ENCODE results near the gene NOD2.
A peak's percentile ranks its signal among the peaks of the same experiment; 100 is the strongest.

Gene NOD2

DNA sequence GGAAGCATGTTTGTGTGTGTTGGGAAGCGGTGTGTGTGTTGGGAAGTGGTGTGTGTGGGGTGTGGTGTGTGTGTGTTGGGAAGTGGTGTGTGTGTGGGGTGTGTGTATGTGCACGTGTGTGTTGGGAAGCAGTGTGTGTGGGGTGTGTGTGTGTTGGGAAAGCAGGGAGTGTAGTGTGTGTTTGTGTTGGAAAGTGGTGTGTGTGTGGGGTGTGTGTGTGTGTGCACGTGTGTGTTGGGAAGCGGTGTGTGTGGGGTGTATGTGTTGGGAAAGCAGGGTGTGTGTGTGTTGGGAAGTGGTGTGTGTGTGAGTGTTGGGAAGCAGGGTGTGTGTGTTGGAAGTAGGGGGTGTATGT lies 785 bp upstream of the NOD2 start:
- H3K4me3 ChIP-seq (ENCODE audit: low read depth, low read length), result no peak overlapping the region
- TF ChIP-seq, protein P1, sequence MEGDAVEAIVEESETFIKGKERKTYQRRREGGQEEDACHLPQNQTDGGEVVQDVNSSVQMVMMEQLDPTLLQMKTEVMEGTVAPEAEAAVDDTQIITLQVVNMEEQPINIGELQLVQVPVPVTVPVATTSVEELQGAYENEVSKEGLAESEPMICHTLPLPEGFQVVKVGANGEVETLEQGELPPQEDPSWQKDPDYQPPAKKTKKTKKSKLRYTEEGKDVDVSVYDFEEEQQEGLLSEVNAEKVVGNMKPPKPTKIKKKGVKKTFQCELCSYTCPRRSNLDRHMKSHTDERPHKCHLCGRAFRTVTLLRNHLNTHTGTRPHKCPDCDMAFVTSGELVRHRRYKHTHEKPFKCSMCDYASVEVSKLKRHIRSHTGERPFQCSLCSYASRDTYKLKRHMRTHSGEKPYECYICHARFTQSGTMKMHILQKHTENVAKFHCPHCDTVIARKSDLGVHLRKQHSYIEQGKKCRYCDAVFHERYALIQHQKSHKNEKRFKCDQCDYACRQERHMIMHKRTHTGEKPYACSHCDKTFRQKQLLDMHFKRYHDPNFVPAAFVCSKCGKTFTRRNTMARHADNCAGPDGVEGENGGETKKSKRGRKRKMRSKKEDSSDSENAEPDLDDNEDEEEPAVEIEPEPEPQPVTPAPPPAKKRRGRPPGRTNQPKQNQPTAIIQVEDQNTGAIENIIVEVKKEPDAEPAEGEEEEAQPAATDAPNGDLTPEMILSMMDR (IDR thresholded peaks at IDR 0.05; ENCODE audit: insufficient read depth, low read depth, low read length, missing control alignments), result no peak
- no peak for DNase-seq (ENCODE audit: low read depth)

DNA sequence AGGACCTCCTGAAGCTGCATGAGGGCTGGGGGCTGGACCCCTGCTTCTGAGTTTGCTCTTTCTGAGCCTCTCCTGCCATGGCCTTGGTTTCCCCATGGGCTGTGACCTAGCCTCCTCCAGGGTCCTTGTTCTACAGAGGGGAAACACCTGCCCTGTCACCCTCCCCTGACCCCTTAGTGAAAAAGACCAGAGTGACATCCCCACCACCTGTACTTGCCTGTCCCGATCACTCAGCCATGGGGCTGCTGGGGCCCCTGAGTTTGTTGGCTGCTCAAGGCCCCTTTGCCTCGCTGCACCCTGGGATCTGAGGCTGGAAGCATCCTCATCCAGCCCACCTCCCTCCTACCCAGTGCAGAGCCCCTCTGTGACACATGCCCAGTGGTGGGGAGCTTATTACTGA lies 800 bp downstream of the NOD2 start:
- TF ChIP-seq, protein P1 (IDR thresholded peaks at IDR 0.05; ENCODE audit: insufficient read depth, low read depth, low read length, missing control alignments), result no peak
- peak; percentile 43 for DNase-seq (ENCODE audit: low read depth)
- peak overlapping the region; percentile 60 for H3K4me3 ChIP-seq (ENCODE audit: low read depth, low read length)

DNA sequence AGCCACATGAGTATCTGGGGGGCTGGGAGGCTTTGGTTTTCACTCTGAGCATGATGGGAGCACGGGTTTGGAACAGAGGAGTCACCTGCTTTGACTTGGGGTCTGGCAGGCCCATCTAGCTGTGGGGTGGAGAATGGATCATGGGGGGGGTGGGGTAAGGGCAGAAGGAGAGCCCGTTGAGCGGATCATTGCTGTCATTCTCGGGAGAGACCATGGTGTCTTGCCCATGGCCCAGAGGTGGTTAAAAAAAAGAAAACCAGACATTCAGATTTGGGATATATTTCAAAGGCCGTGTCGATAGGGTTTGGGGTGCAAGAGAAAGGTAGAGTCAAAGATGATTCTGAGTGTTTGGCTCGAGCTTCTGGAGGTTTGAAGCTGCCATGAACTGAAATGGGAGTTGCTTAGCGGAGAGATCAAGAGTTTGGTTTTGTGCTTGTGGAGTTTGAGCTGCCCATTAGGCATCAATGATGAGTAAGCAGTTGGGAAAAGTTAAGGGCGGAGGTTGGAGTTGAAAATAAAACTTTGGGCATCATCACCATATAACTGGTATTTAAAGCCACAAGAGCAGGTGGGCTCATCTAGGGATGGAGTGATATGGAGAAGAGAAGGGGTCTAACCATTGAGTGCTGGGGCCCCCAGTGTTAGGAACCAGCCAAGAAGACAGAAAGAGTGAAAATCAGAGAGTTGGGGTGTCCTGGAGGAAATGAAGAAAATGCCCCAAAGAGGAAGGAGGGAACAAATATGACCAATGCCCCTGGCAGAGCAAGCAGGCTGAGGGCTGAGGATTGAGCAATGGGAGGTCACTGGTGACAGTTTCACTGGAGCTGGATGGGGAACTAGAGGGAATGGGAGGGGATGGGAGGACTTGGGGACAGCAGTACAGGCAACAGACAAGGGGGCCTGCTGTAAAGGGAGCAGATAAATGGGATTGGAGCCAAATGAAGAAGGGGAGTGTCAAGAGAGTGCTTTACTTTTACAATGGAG lies 1.9 kb downstream of the NOD2 start:
- TF ChIP-seq, protein P1 (IDR thresholded peaks at IDR 0.05; ENCODE audit: insufficient read depth, low read depth, low read length, missing control alignments), result no peak
- H3K4me3 ChIP-seq (ENCODE audit: low read depth, low read length), result peak overlapping the region; percentile 60
- DNase-seq (ENCODE audit: low read depth), result no peak

DNA sequence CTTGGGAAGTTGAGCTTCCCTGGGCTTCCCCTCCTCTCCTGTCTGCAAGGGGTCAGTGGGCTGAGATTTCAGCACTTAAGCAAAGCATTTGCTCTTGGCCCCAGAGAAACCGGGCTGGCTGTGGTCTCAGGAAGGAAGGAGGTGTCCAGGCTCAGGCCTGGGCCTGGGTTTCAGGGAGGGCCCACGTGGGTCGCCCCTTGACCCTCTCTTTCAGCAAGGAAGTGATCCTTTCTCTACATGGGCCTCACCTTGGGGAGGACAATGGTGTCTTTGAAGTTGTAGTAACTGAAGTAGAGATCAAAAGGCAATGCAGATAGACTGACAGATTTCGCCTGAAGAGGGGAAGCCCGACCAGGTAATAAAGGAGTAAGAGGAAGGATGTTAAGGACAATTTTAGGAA lies 2.7 kb downstream of the NOD2 start:
- TF ChIP-seq, protein P1 (IDR thresholded peaks at IDR 0.05; ENCODE audit: insufficient read depth, low read depth, low read length, missing control alignments), result no peak
- peak overlapping the region; percentile 57 for H3K4me3 ChIP-seq (ENCODE audit: low read depth, low read length)

DNA sequence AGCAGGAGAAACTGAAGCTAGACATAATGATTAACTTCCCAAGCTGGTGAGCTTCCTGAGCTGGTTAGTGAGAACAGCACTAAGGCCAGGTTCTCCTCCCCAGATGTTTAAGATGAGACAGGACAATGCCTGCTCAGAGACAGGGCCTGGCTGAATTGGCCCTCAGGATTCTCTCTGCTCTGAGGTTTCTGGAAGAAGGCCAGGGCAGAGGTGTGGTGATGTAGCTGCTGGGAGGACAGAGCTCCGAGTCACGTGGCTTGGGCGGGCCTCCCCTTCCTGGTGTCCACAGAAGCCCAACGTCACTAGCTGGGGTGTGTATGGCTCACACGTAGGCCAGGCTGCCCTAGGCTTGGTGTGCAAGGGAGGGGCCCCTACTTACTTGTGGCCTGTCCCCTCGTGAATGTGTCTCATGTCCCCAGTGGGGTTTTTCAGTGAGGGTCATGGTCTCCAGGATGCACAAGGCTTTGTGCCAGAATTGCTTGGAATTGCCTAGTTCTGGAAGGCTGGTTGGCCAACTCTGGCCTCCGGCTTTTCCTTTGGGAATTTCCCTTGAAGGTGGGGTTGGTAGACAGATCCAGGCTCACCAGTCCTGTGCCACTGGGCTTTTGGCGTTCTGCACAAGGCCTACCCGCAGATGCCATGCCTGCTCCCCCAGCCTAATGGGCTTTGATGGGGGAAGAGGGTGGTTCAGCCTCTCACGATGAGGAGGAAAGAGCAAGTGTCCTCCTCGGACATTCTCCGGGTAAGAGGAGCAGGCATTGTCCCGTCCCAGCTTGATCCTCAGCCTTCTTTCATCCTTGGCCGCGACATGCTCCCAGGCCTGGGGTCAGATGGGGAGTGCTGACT lies 3.4 kb downstream of the NOD2 start:
- TF ChIP-seq, protein P1 (IDR thresholded peaks at IDR 0.05; ENCODE audit: insufficient read depth, low read depth, low read length, missing control alignments), result no peak
- peak; percentile 92 for DNase-seq (ENCODE audit: low read depth)
- H3K4me3 ChIP-seq (ENCODE audit: low read depth, low read length), result peak overlapping the region; percentile 57

More for the DNA sequence above, 2.7 kb downstream of the NOD2 start:
- DNase-seq (ENCODE audit: low read depth), result peak; percentile 51

DNA sequence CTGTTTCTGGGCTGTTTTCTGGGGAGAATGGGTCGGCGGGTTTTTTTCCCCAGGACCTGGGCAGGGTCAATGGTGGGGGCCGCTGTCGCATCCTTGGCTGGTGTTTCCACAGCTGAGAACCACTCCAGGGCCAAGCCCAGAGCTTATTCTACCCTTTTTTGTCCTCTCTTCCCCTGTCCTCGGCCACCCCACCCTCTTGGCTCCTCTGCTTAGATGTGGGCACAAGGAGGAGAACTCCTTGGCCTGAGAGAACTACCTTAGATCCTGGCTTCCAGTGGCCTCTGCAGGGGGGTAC lies 4.0 kb downstream of the NOD2 start:
- H3K4me3 ChIP-seq (ENCODE audit: low read depth, low read length), result peak overlapping the region; percentile 57
- TF ChIP-seq, protein P1 (IDR thresholded peaks at IDR 0.05; ENCODE audit: insufficient read depth, low read depth, low read length, missing control alignments), result no peak
- DNase-seq (ENCODE audit: low read depth), result no peak
